NB4 (cell line): ENCODE data around the gene RAC3.

ENCODE experiments used
- DNase-seq: peaks from one replicate; pipeline ENCODE4 v3.0.0; 2010; ENCODE audit warnings: low read depth
- H3K4me3 ChIP-seq: one replicate; pipeline ENCODE4 v1.5.1; 2011; ENCODE audit warnings: mild to moderate bottlenecking, low read depth, low read length, moderate library complexity
- CTCF ChIP-seq: IDR thresholded peaks from one replicate; pipeline ENCODE4 v1.5.1; 2012; ENCODE audit warnings: low read depth, low read length
- MAX ChIP-seq: IDR thresholded peaks from 2 replicates; pipeline ENCODE4 v1.6.1; 2011; ENCODE audit warnings: low read depth, low read length
- MYC ChIP-seq: IDR thresholded peaks from 2 replicates; pipeline ENCODE4 v1.6.1; 2011; ENCODE audit warnings: low read depth, low read length
- POLR2A ChIP-seq: IDR thresholded peaks from 2 replicates; pipeline ENCODE4 v1.6.1; 2011; ENCODE audit warnings: mild to moderate bottlenecking; ENCODE audit not compliant: insufficient read length; ENCODE audit errors: extremely low read depth

The RAC3 gene

GRCh38 chr17:82076018-82076784, 44.7 kb downstream of the RAC3 start:
- no peak for TF ChIP-seq POLR2A
- TF ChIP-seq CTCF: no peak
- TF ChIP-seq MAX: no peak
- TF ChIP-seq MYC: no peak
- H3K4me3 ChIP-seq: no peak overlapping the region
- DNase-seq: no peak

GRCh38 chr17:82076785-82077591, 45.5 kb downstream of the RAC3 start:
- no peak overlapping the region for H3K4me3 ChIP-seq
- TF ChIP-seq MYC (no peak), POLR2A (no peak), MAX (no peak), CTCF (no peak)
- no peak for DNase-seq

- TF ChIP-seq MYC (no peak), MAX (no peak), POLR2A (no peak), CTCF (no peak)
- H3K4me3 ChIP-seq: no peak overlapping the region
- no peak for DNase-seq
These were observed 46.3 kb downstream of the RAC3 start for GRCh38 chr17:82077617-82078358.

GRCh38 chr17:82078433-82078832, 47.0 kb downstream of the RAC3 start:
- TF ChIP-seq MAX: no peak
- DNase-seq: no peak
- H3K4me3 ChIP-seq: no peak overlapping the region

GRCh38 chr17:82079001-82079677, 47.7 kb downstream of the RAC3 start:
- no peak overlapping the region for H3K4me3 ChIP-seq
- TF ChIP-seq POLR2A (no peak), CTCF (no peak), MYC (no peak), MAX (no peak)
- no peak for DNase-seq
